Activated CD4-positive, alpha-beta T cell treated with anti-CD3 and anti-CD28 coated beads, Interleukin-2, amount 10 ng/mL, durations not matched to agents 7 days and 5 days (primary cell): ENCODE results near the gene TRAPPC2. TPM values are rescaled to one million over a fixed set of nuclear protein-coding genes. Genes with fewer than 3 reads are reported as not detected.
"Not testable (repeated sequence)": the region's sequence is repeated elsewhere in the genome, so short reads cannot be mapped to it uniquely, and the experiment has no call there.

ENCODE experiments used
- CTCF ChIA-PET: fragments of 350-600 bp; sonication (Branson Sonifier 250); formaldehyde crosslinking; loops from one replicate; lab custom pipeline; 2021; ENCODE audit warnings: antibody characterized with exemption; lab: Charles Lee
- POLR2A ChIA-PET: fragments of 350-600 bp; sonication (Branson Sonifier 250); formaldehyde crosslinking; loops from one replicate; lab custom pipeline; 2021; ENCODE audit warnings: antibody characterized with exemption; lab: Charles Lee
- DNase-seq: peaks from one replicate; pipeline ENCODE4 v3.0.0-alpha.2; 2020
- H3K27ac Mint-ChIP-seq: one replicate; pipeline ENCODE4 v1.8.0; 2021; ENCODE audit warnings: mild to moderate bottlenecking, moderate library complexity, mixed read lengths
- H3K27me3 Mint-ChIP-seq: one replicate; pipeline ENCODE4 v1.8.0; 2021; ENCODE audit warnings: mixed read lengths
- H3K36me3 Mint-ChIP-seq: one replicate; pipeline ENCODE4 v1.8.0; 2021; ENCODE audit warnings: low read depth, mixed read lengths
- H3K4me1 Mint-ChIP-seq: one replicate; pipeline ENCODE4 v1.8.0; 2021; ENCODE audit warnings: mixed read lengths
- H3K4me3 Mint-ChIP-seq: one replicate; pipeline ENCODE4 v1.8.0; 2021; ENCODE audit warnings: mild to moderate bottlenecking, moderate library complexity, mixed read lengths
- H3K9me3 Mint-ChIP-seq: one replicate; pipeline ENCODE4 v1.8.0; 2021; ENCODE audit warnings: mixed read lengths
- total RNA-seq, 2 experiments: library from RNA; stranded (reverse); gene quantifications; one replicate each; pipeline ENCODE4 v1.2.3, GENCODE V29; 2021

The TRAPPC2 gene
- total RNA-seq, 2 experiments from 2014 or later, result 20.2 to 22.2 TPM

GRCh38 chrX:13733506-13733905 is 914 bp downstream of the TRAPPC2 start:
- Mint-ChIP-seq H3K36me3 (peaks cover 57% of the 10 kb centered on the region), H3K4me1 (peaks cover 55% of the 10 kb centered on the region), H3K27ac (peak overlapping the region; percentile 98), H3K27me3 (no peaks in the 10 kb centered on the region), H3K4me3 (peak overlapping the region; percentile 87), H3K9me3 (no peaks in the 10 kb centered on the region)
- DNase-seq, result no peak
- CTCF ChIA-PET, result interaction anchor here (0.8 to 2.2 kb wide), 2 partner anchors 8 to 43 kb away, joined by 3 to 10 read pairs; no protein-coding TSS in a partner anchor
- POLR2A ChIA-PET, result no interaction called here

GRCh38 chrX:13732246-13733067 is 2.0 kb downstream of the TRAPPC2 start:
- ChIA-PET CTCF (no interaction called here), POLR2A (no interaction called here)
- Mint-ChIP-seq H3K36me3 (peaks cover 67% of the 10 kb centered on the region), H3K27me3 (no peaks in the 10 kb centered on the region), H3K4me3 (peak overlapping the region; percentile 38), H3K4me1 (peaks cover 60% of the 10 kb centered on the region), H3K9me3 (peaks cover 2% of the 10 kb centered on the region), H3K27ac (no peak overlapping the region)
- no peak for DNase-seq

- H3K4me3 Mint-ChIP-seq, H3K9me3 Mint-ChIP-seq, H3K27me3 Mint-ChIP-seq, POLR2A ChIA-PET, DNase-seq, H3K27ac Mint-ChIP-seq, CTCF ChIA-PET: not testable (repeated sequence)
- Mint-ChIP-seq H3K36me3 (peaks cover 77% of the 10 kb centered on the region), H3K4me1 (peaks cover 68% of the 10 kb centered on the region)
These were observed 3.9 kb downstream of the TRAPPC2 start for GRCh38 chrX:13730523-13730922.

- H3K4me3 Mint-ChIP-seq, DNase-seq, POLR2A ChIA-PET, H3K27me3 Mint-ChIP-seq: not testable (repeated sequence)
- peaks cover 12% of the 10 kb centered on the region for H3K9me3 Mint-ChIP-seq
- peaks cover 68% of the 10 kb centered on the region for H3K4me1 Mint-ChIP-seq
- CTCF ChIA-PET, result interaction anchor here (0.8 to 2.3 kb wide), 2 partner anchors 8 to 15 kb away, joined by 3 to 10 read pairs; partner anchors contain the start of genes OFD1 and TRAPPC2
- H3K36me3 Mint-ChIP-seq, result peaks cover 80% of the 10 kb centered on the region
- peak overlapping the region; percentile 82 for H3K27ac Mint-ChIP-seq
These were observed 7.8 kb downstream of the TRAPPC2 start for GRCh38 chrX:13726583-13726982.

- CTCF ChIA-PET, result interaction anchor here (1.3 to 2.3 kb wide), 4 partner anchors 9 to 36 kb away, joined by 3 to 10 read pairs (median 4); partner anchors contain the start of genes OFD1, RAB9A and TRAPPC2
- Mint-ChIP-seq H3K9me3 (peaks cover 12% of the 10 kb centered on the region), H3K4me1 (peaks cover 62% of the 10 kb centered on the region), H3K27ac (peak overlapping the region; percentile 82), H3K36me3 (peaks cover 74% of the 10 kb centered on the region), H3K4me3 (peak overlapping the region; percentile 27)
- POLR2A ChIA-PET, H3K27me3 Mint-ChIP-seq: not testable (repeated sequence)
- DNase-seq, result peak; percentile 56
These were observed 9.5 kb downstream of the TRAPPC2 start for GRCh38 chrX:13724878-13725277.

GRCh38 chrX:13721819-13722519 is 12.5 kb downstream of the TRAPPC2 start:
- Mint-ChIP-seq H3K27ac (no peak overlapping the region), H3K4me1 (peaks cover 65% of the 10 kb centered on the region), H3K9me3 (peaks cover 6% of the 10 kb centered on the region), H3K27me3 (no peaks in the 10 kb centered on the region), H3K36me3 (peaks cover 61% of the 10 kb centered on the region), H3K4me3 (no peak overlapping the region)
- ChIA-PET POLR2A (no interaction called here), CTCF (no interaction called here)
- DNase-seq, result no peak

GRCh38 chrX:13721371-13721770 is 13.0 kb downstream of the TRAPPC2 start:
- Mint-ChIP-seq H3K36me3 (peaks cover 59% of the 10 kb centered on the region), H3K4me1 (peaks cover 62% of the 10 kb centered on the region), H3K27me3 (no peaks in the 10 kb centered on the region), H3K4me3 (no peak overlapping the region), H3K27ac (no peak overlapping the region), H3K9me3 (peaks cover 2% of the 10 kb centered on the region)
- ChIA-PET POLR2A (no interaction called here), CTCF (no interaction called here)
- DNase-seq, result no peak

GRCh38 chrX:13719192-13719856 is 15.1 kb downstream of the TRAPPC2 start:
- H3K36me3 Mint-ChIP-seq, result peaks cover 53% of the 10 kb centered on the region
- H3K9me3 Mint-ChIP-seq, result peaks cover 2% of the 10 kb centered on the region
- no peaks in the 10 kb centered on the region for H3K27me3 Mint-ChIP-seq
- H3K4me3 Mint-ChIP-seq, result no peak overlapping the region
- DNase-seq, result no peak
- POLR2A ChIA-PET, result no interaction called here
- CTCF ChIA-PET, result no interaction called here
- peaks cover 47% of the 10 kb centered on the region for H3K4me1 Mint-ChIP-seq
- peak overlapping the region; percentile 60 for H3K27ac Mint-ChIP-seq

- Mint-ChIP-seq H3K4me3 (no peak overlapping the region), H3K4me1 (peaks cover 38% of the 10 kb centered on the region), H3K36me3 (peaks cover 44% of the 10 kb centered on the region), H3K27me3 (no peaks in the 10 kb centered on the region), H3K9me3 (no peaks in the 10 kb centered on the region), H3K27ac (no peak overlapping the region)
- CTCF ChIA-PET, result no interaction called here
- POLR2A ChIA-PET, result no interaction called here
- no peak for DNase-seq
These were observed 16.5 kb downstream of the TRAPPC2 start for GRCh38 chrX:13717700-13718472.

GRCh38 chrX:13716905-13717304 is 17.5 kb downstream of the TRAPPC2 start:
- H3K4me3 Mint-ChIP-seq, result no peak overlapping the region
- DNase-seq, result peak; percentile 46
- H3K27ac Mint-ChIP-seq, result peak overlapping the region; percentile 71
- H3K27me3 Mint-ChIP-seq, result no peaks in the 10 kb centered on the region
- ChIA-PET CTCF (no interaction called here), POLR2A (no interaction called here)
- H3K9me3 Mint-ChIP-seq, result no peaks in the 10 kb centered on the region
- peaks cover 34% of the 10 kb centered on the region for H3K4me1 Mint-ChIP-seq
- peaks cover 40% of the 10 kb centered on the region for H3K36me3 Mint-ChIP-seq

- Mint-ChIP-seq H3K4me3 (no peak overlapping the region), H3K9me3 (no peaks in the 10 kb centered on the region), H3K27me3 (no peaks in the 10 kb centered on the region), H3K27ac (no peak overlapping the region), H3K4me1 (peaks cover 33% of the 10 kb centered on the region), H3K36me3 (peaks cover 41% of the 10 kb centered on the region)
- ChIA-PET CTCF (interaction anchor here (1.0 to 1.8 kb wide), 2 partner anchors 8 to 18 kb away, joined by 3 to 4 read pairs; partner anchors contain the start of genes OFD1 and TRAPPC2), POLR2A (no interaction called here)
- DNase-seq, result no peak
These were observed 18.0 kb downstream of the TRAPPC2 start for GRCh38 chrX:13716455-13716854.

GRCh38 chrX:13711141-13711540 is 23.3 kb downstream of the TRAPPC2 start:
- no peak overlapping the region for H3K4me3 Mint-ChIP-seq
- CTCF ChIA-PET, result interaction anchor here (0.8 to 1.2 kb wide), 2 partner anchors 15 to 23 kb away, joined by 3 read pairs; partner anchors contain the start of gene RAB9A

More at GRCh38 chrX:13711141-13711540, 23.3 kb downstream of the TRAPPC2 start:
- no peak for DNase-seq
- H3K9me3 Mint-ChIP-seq, result no peaks in the 10 kb centered on the region
- H3K36me3 Mint-ChIP-seq, result peaks cover 32% of the 10 kb centered on the region
- peak overlapping the region; percentile 62 for H3K27ac Mint-ChIP-seq
- POLR2A ChIA-PET, result no interaction called here
- peaks cover 3% of the 10 kb centered on the region for H3K4me1 Mint-ChIP-seq
- H3K27me3 Mint-ChIP-seq, result no peaks in the 10 kb centered on the region
